Activated naive CD8-positive, alpha-beta T cell treated with anti-CD3 and anti-CD28 coated beads, Interleukin-2, amount 50 U/mL, for 24 hours (primary cell): ENCODE data around the gene YEATS4.

Experiments
- ATAC-seq: fragments of 150-1000 bp; cut with Tn5 transposase; one replicate; pipeline ENCODE4 v1.10.0; 2021
- DNase-seq: peaks from one replicate; pipeline ENCODE4 v3.0.0; 2021
- H3K27ac Mint-ChIP-seq: one replicate; pipeline ENCODE4 v1.8.0; 2021; ENCODE audit warnings: mild to moderate bottlenecking, mixed read lengths
- H3K27me3 Mint-ChIP-seq: one replicate; pipeline ENCODE4 v1.8.0; 2021; ENCODE audit warnings: mixed read lengths
- H3K36me3 Mint-ChIP-seq: one replicate; pipeline ENCODE4 v1.8.0; 2021; ENCODE audit warnings: low read depth, mixed read lengths
- H3K4me1 Mint-ChIP-seq: one replicate; pipeline ENCODE4 v1.8.0; 2021; ENCODE audit warnings: mixed read lengths
- H3K4me3 Mint-ChIP-seq: one replicate; pipeline ENCODE4 v1.8.0; 2021; ENCODE audit warnings: mild to moderate bottlenecking, moderate library complexity, mixed read lengths
- H3K9me3 Mint-ChIP-seq: one replicate; pipeline ENCODE4 v1.8.0; 2021; ENCODE audit warnings: mixed read lengths

Gene YEATS4

DNA sequence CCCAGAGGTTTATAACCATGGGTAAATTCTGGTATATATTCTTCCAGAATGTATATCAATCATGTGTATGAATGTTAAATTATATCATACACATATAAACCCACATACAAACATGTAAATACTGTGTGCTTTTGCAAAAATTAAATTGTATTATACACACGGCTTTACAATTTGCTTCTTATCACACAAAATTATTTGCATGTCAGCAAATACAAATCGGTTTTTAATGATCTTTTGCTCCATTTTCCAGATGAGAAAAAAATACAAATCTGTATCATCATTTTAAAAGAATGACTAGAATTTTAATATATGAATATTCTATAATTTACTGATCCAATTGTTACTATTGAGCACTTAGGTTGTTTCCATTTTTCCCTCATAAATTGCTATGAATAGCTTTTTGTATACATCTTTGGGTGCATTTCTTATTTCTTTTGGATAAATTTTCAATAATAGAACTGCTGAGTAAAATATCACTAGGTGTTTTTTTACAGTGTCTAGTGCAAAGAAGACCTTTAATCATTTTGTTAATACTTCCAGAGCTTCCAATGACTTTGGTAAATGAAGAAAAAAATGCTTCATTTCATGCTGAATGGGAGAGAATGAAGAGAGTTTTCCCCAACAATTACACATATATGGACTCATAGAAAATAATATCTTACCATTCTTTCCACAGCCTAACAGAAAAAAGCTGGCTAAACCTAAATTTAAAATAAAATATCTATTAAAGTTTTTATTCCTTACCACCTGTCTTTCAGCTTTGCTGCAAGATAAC is 7.9 kb upstream of the YEATS4 start:
- no peaks in the 10 kb centered on the region for H3K9me3 Mint-ChIP-seq
- peaks cover 5% of the 10 kb centered on the region for H3K4me1 Mint-ChIP-seq
- no peak for DNase-seq
- no peak for ATAC-seq
- H3K27ac Mint-ChIP-seq: no peak overlapping the region
- peaks cover 5% of the 10 kb centered on the region for H3K27me3 Mint-ChIP-seq
- H3K36me3 Mint-ChIP-seq: no peaks in the 10 kb centered on the region
- H3K4me3 Mint-ChIP-seq: no peak overlapping the region

DNA sequence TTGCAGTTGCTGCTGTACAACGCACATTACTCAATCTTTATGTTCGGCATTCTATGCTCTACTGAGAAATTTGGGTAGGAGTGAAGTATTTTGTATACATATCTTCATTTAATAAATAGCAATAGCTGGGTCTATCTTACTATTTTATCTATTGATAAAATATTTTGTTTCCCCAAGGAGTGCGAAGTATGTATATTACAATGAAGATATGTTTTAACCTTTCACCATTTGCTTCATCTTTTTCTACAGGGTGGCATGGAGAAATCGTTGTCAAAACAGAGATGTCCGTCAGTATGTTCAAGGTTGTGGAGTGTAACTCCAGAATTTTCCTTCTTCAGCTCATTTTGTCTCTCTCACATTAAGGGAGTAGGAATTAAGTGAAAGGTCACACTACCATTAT is 6.6 kb upstream of the YEATS4 start:
- no peak for ATAC-seq
- Mint-ChIP-seq H3K36me3 (no peaks in the 10 kb centered on the region), H3K27ac (no peak overlapping the region), H3K9me3 (no peaks in the 10 kb centered on the region), H3K27me3 (peaks cover 5% of the 10 kb centered on the region), H3K4me3 (no peak overlapping the region), H3K4me1 (peaks cover 9% of the 10 kb centered on the region)
- no peak for DNase-seq

DNA sequence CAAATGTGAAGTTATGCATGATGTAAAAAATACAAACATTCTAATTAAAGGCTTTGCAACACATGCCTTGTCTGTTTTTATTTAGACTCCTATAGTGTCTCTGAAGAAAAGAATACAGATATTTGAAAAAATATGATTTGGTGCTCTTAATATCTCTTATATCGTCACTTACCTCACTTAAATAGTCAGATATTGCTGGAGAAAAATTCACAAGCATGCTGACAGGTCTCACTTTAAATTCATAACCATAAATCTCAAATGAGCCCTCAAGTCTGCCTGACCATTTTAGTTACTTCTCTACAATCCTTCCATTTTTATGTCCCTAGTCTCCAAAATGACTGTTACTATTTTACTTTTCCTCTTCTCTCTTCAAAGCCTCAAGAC is 5.4 kb upstream of the YEATS4 start:
- Mint-ChIP-seq H3K4me1 (peaks cover 13% of the 10 kb centered on the region), H3K27me3 (peaks cover 5% of the 10 kb centered on the region), H3K36me3 (no peaks in the 10 kb centered on the region), H3K4me3 (no peak overlapping the region), H3K9me3 (no peaks in the 10 kb centered on the region), H3K27ac (no peak overlapping the region)
- ATAC-seq (no peak), DNase-seq (no peak)

DNA sequence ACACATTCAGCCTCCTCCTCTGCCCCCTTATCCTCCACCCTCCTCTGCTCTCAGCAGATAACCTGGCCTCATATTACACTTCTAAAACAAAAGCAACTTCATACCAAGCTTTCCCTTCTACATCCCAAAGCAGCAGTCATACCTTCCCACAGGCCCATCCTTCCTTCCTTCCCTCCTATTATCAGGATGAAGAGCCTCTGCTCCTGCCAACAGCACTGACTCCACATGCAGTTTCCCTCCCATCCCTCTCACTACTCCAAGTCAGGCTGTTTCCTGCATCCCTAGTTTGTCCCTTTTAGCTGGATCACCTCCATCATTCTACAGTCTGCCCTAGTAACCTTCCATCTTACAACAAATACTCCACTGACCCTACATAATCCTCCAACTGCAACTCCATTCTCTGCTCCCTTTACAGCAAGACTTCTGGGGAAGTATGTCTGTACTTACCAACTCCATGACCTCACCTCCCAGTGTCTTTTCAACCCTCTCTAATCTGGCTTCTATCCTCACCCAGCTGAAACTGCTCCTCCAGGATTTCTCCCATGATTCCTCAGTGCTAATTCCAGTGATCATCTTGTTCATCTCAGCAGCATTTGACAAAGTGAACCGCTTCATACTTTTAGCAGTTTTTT is 4.9 kb upstream of the YEATS4 start:
- H3K9me3 Mint-ChIP-seq: no peaks in the 10 kb centered on the region
- ATAC-seq: no peak
- H3K4me1 Mint-ChIP-seq: peaks cover 17% of the 10 kb centered on the region
- no peak overlapping the region for H3K27ac Mint-ChIP-seq
- H3K27me3 Mint-ChIP-seq: peaks cover 7% of the 10 kb centered on the region
- no peak for DNase-seq
- no peaks in the 10 kb centered on the region for H3K36me3 Mint-ChIP-seq
- no peak overlapping the region for H3K4me3 Mint-ChIP-seq

DNA sequence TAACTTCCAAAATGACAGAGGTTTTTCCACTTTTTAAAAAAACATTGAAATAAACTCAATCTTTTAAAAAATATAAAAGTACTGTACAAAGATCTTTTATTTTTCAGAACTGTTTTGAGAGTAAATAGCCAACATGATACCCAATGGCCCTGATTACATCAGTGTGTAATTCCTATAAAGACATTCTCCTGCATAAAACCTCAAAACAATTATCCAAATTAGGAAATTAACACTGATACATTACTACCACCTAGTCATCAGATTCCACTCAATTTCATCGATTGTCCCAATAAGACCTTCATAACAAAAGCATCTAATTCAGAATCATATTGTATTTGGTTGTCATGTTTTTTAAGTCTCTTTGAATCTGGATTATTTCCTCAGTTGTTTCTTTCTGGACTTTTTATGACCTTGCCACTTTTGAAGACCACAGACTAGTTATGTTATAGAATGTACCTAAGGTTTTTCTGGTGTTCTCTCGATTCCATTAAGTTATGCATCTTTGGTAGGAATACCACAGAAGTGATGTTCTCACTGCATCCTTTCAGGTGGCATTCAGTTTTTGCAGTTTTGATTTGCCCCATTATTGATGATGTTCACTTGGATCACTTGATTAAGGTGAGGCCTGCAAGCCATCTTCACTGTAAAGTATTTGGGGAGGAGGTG is 4.0 kb upstream of the YEATS4 start:
- no peak overlapping the region for H3K27ac Mint-ChIP-seq
- H3K36me3 Mint-ChIP-seq: peaks cover 4% of the 10 kb centered on the region
- H3K4me3 Mint-ChIP-seq: no peak overlapping the region
- ATAC-seq (no peak), DNase-seq (no peak)
- peaks cover 23% of the 10 kb centered on the region for H3K4me1 Mint-ChIP-seq
- peaks cover 7% of the 10 kb centered on the region for H3K27me3 Mint-ChIP-seq
- no peaks in the 10 kb centered on the region for H3K9me3 Mint-ChIP-seq

DNA sequence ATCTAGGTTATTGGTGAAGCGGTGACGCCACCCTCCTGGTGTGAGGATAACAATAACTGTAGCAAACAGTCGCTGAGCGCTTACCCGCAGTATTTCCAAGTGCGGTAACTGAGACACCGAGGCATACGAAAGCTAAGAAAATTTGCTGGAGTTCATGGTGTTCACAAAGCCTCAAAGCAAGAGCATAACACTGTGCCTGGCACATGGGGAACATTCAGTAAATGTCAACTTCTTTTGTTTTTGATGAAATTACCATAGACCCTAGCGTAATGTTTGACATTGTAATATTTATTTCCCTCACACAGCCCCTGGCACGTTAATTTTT is 767 bp downstream of the YEATS4 start:
- Mint-ChIP-seq H3K27ac (peak overlapping the region; percentile 95), H3K36me3 (peaks cover 20% of the 10 kb centered on the region), H3K4me1 (peaks cover 37% of the 10 kb centered on the region), H3K4me3 (peak overlapping the region; percentile 84), H3K27me3 (peaks cover 2% of the 10 kb centered on the region), H3K9me3 (no peaks in the 10 kb centered on the region)
- DNase-seq: no peak
- ATAC-seq: no peak

DNA sequence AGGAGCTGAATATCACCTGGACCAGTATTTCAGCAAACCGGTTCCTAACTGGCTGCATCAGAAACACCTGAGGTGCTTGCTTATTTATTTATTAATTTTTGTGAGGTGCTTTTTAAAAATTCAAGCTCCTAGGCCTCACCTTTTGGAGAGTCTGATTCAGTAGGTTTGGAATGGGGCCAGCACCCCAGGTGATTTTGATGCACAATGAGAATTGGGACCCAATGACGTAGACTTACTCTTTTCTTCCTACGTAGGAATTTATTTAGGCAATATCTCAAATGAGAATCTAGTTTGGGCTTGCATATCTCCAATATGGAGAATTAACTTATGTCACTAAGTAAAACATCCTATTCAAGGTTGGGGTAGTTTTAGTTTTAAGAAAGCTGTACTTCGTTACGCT is 7.3 kb downstream of the YEATS4 start:
- Mint-ChIP-seq H3K4me1 (peaks cover 9% of the 10 kb centered on the region), H3K4me3 (no peak overlapping the region), H3K27me3 (no peaks in the 10 kb centered on the region), H3K27ac (no peak overlapping the region), H3K9me3 (no peaks in the 10 kb centered on the region), H3K36me3 (peaks cover 58% of the 10 kb centered on the region)
- ATAC-seq (no peak), DNase-seq (no peak)

DNA sequence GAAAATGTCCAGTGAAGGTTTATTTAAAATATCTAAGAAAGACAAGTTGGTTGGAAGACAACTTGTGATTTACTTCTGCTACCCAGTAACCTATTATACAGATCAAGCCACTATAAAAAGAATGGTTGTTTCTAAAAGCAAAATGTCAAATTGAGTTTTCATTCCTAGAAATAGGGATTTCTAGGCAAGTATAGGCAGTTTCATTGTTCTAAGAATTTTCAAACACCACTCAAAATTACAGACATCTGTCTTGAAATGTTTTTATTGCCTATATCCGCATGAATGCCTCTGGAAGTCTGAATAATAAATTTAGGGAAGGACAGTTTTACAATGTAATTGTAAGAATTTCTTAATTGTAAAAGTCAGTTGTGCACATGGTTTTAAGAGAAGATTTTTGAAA is 8.6 kb downstream of the YEATS4 start:
- H3K27ac Mint-ChIP-seq: no peak overlapping the region
- H3K9me3 Mint-ChIP-seq: no peaks in the 10 kb centered on the region
- no peaks in the 10 kb centered on the region for H3K27me3 Mint-ChIP-seq
- no peak for DNase-seq
- no peak overlapping the region for H3K4me3 Mint-ChIP-seq
- ATAC-seq: no peak
- H3K4me1 Mint-ChIP-seq: peaks cover 5% of the 10 kb centered on the region
- peaks cover 62% of the 10 kb centered on the region for H3K36me3 Mint-ChIP-seq

DNA sequence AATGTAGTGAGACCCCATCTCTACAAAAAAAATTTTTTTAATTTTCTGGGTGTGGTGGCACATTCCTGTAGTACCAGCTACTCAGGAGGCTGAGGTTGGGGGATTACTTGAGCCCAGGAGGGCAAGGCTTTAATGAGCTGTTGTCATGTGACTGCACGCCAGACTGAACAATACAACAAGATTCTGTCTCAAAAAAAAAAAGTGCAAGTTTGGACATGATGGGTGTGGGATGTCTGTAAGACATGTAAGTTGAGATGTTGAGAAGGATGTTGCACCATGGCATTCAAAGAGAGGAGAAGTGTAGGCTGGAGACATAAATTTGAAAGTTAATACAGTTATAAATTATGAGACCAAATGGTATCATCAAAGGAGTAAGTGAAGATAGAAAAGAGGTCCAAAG is 23.5 kb downstream of the YEATS4 start:
- no peak for ATAC-seq
- Mint-ChIP-seq H3K27me3 (no peaks in the 10 kb centered on the region), H3K36me3 (peaks cover 32% of the 10 kb centered on the region), H3K27ac (no peak overlapping the region), H3K9me3 (no peaks in the 10 kb centered on the region), H3K4me3 (no peak overlapping the region), H3K4me1 (peaks cover 4% of the 10 kb centered on the region)
- DNase-seq: no peak

DNA sequence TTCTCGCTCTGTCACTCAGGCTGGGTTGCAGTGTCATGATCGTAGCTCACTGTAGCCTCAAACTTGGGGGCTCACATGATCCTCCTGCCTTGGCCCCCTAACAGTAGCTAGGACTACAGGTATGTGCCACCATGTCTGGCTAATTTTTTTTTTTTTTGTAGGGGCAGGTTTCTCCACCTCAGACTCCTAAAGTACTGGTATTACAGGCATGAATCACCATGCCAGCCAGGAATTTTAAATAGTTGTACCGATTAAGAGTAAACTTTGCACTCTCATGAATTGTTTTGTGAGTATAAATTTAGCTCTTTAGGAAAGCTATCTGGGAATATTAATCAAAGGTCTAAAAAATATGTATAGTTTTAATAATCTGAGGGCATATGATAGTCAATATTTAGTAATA is 25.5 kb downstream of the YEATS4 start:
- Mint-ChIP-seq H3K4me1 (peaks cover 4% of the 10 kb centered on the region), H3K36me3 (peaks cover 25% of the 10 kb centered on the region), H3K27ac (no peak overlapping the region), H3K27me3 (no peaks in the 10 kb centered on the region), H3K9me3 (no peaks in the 10 kb centered on the region), H3K4me3 (no peak overlapping the region)
- no peak for ATAC-seq
- DNase-seq: no peak

DNA sequence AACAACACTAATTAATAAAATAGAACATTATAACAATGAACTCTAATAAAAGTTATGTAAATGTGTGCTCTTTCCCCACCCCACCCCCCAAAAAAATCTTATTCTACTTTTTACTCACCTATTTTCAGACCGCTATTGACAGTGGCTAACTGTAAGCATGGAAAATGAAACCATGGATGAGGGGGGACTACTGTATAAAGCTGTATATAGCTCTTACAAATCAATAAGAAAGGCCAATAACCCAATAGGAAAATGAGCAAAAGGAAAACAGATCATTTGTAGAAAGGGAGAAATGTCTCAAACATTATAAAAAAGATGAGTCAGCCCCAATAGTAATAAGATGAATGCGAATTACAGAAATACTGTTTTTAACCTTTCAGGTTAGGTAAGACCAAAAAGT is 27.4 kb downstream of the YEATS4 start:
- Mint-ChIP-seq H3K4me3 (no peak overlapping the region), H3K4me1 (peaks cover 9% of the 10 kb centered on the region), H3K9me3 (no peaks in the 10 kb centered on the region), H3K27ac (no peak overlapping the region), H3K27me3 (no peaks in the 10 kb centered on the region), H3K36me3 (peaks cover 35% of the 10 kb centered on the region)
- DNase-seq: no peak
- no peak for ATAC-seq

DNA sequence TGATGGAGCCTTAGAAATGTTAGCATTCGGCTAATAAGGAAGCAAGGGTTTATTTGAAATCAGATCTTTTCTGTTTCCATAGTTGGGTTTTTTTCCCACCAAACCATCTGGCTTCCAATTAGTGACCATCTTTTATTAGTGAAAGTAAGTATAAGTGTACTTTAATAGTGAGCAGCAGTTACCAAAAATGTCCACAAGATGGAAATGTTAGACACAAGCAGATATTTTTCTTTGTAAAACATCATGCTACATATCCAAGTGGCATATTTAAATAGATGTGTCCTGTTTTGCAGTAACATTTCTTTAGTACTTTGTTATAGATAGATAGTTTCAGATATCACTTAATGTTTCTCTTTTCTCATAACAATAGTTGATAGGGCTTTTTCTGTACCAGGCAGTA is 28.8 kb downstream of the YEATS4 start:
- no peak overlapping the region for H3K4me3 Mint-ChIP-seq
- DNase-seq: no peak
- no peak for ATAC-seq
- peaks cover 17% of the 10 kb centered on the region for H3K4me1 Mint-ChIP-seq
- no peak overlapping the region for H3K27ac Mint-ChIP-seq
- H3K36me3 Mint-ChIP-seq: peaks cover 40% of the 10 kb centered on the region
- no peaks in the 10 kb centered on the region for H3K27me3 Mint-ChIP-seq
- no peaks in the 10 kb centered on the region for H3K9me3 Mint-ChIP-seq

DNA sequence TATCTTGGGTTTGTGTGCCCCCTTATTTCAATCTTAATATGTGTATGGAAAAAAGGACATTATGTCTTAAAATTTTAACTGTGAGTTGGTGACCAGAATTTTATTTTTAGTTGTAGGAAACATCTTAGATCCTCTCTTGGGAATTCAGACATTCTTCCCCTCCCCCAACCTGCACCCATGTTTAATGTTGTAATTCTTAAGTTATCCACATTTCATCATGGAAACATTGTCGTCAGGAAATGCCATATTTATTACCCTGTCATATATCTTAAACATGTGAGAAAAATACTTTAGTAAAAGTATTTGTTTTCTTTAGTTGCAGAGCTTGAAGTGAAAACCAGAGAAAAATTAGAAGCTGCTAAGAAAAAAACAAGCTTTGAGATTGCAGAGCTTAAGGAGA is 30.3 kb downstream of the YEATS4 start:
- no peak overlapping the region for H3K4me3 Mint-ChIP-seq
- H3K9me3 Mint-ChIP-seq: no peaks in the 10 kb centered on the region
- no peaks in the 10 kb centered on the region for H3K27me3 Mint-ChIP-seq
- no peak overlapping the region for H3K27ac Mint-ChIP-seq
- ATAC-seq (no peak), DNase-seq (no peak)
- peaks cover 50% of the 10 kb centered on the region for H3K36me3 Mint-ChIP-seq
- H3K4me1 Mint-ChIP-seq: peaks cover 17% of the 10 kb centered on the region

DNA sequence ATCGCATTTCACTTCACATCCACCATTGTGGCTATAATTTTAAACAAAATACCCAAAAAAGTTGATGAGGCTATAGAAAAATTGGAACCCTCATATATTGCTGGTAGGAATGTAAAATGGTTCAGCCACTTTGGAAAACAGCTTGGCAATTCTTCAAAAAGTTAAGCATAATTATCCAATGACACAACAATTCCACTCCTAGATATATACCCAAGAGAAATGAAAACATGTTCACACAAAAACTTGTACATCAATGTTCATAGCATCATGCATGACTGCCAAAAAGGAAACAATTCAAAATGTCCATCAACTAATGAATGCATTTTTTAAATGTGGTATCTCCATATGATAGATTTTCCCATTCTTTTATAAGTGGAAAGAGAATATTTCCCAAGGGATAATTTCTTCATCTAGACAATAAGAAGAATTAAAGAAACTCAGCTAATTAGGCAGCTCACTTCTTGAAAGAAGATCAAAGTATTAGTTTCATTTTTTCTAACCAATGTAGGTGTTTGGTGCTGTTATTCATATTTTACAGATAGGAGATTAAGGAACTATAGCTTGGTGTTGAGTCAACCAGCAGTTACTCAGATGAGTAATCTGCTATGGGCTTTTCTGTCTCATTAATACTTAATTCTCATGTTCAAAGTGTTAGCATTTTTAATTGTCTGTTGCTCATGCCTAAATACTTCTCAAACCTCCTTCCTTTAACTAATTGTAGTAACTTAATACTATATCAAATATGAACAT is 32.8 kb downstream of the YEATS4 start:
- Mint-ChIP-seq H3K27me3 (no peaks in the 10 kb centered on the region), H3K9me3 (peaks cover 20% of the 10 kb centered on the region), H3K36me3 (peaks cover 67% of the 10 kb centered on the region), H3K4me3 (no peak overlapping the region), H3K27ac (no peak overlapping the region), H3K4me1 (peaks cover 14% of the 10 kb centered on the region)
- ATAC-seq: peak; percentile 57
- no peak for DNase-seq

DNA sequence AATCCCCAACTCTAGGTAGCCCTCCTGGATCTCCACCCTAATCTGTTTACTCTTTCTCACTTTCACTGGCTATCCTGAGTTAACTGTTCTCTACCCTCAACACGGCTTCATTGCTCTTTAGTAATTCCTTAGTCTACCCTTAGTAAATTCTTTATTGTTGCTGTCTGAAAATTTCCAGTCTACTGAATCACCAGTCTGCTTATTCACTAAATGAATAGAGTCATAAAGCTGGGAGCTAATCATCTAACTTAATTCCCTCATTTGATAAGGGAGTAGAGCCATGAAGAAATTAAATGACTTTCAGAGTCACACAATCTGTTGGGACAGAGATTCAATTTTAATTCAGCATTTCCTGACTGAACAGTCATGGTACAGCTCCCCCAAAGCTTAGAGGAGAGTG is 36.5 kb downstream of the YEATS4 start:
- Mint-ChIP-seq H3K4me3 (no peak overlapping the region), H3K27ac (no peak overlapping the region), H3K36me3 (peaks cover 56% of the 10 kb centered on the region), H3K27me3 (no peaks in the 10 kb centered on the region), H3K4me1 (peaks cover 14% of the 10 kb centered on the region), H3K9me3 (peaks cover 23% of the 10 kb centered on the region)
- ATAC-seq: no peak
- DNase-seq: no peak
